ENCODE measurements around the gene SELENOF.

SELENOF gene

GRCh38 chr1:86846164-86846647, 67.7 kb downstream of the SELENOF start:
- no peak overlapping the region for H2AFZ ChIP-seq (ENCODE audit: low read length)
- no peak for TF ChIP-seq CTCF (IDR thresholded peaks at IDR 0.05; ENCODE audit: low read length)
- no peak for TF ChIP-seq EZH2 (IDR thresholded peaks at IDR 0.05; ENCODE audit: borderline replicate concordance, low read length)
- H3K4me1 ChIP-seq (ENCODE audit: insufficient read depth, low read length, severe bottlenecking): peaks cover 18% of the 10 kb centered on the region
- H3K9me3 ChIP-seq (ENCODE audit: low read length): no peaks in the 10 kb centered on the region
- H3K79me2 ChIP-seq (ENCODE audit: insufficient read depth, low read length): no peaks in the 10 kb centered on the region
- H3K4me3 ChIP-seq (ENCODE audit: low read depth, low read length, poor library complexity, severe bottlenecking): no peak overlapping the region
- no peaks in the 10 kb centered on the region for H3K9me2 ChIP-seq (ENCODE audit: low read depth, low read length)
- H3F3A ChIP-seq (ENCODE audit: insufficient read depth, low read length): no peaks in the 10 kb centered on the region
- no peak overlapping the region for H3K4me2 ChIP-seq (ENCODE audit: low read length)
- no peaks in the 10 kb centered on the region for H3K36me3 ChIP-seq (ENCODE audit: insufficient read depth, low read length)
- H3K27ac ChIP-seq (ENCODE audit: low read depth, low read length, poor library complexity, severe bottlenecking): no peak overlapping the region
- no peak overlapping the region for H3K9ac ChIP-seq (ENCODE audit: low read length)
- no peaks in the 10 kb centered on the region for H3K27me3 ChIP-seq (ENCODE audit: insufficient read depth, low read length)
- H4K20me1 ChIP-seq (ENCODE audit: insufficient read depth, low read length): no peaks in the 10 kb centered on the region

GRCh38 chr1:86845514-86845913, 68.4 kb downstream of the SELENOF start:
- no peaks in the 10 kb centered on the region for H3K9me3 ChIP-seq (ENCODE audit: low read length)
- TF ChIP-seq EZH2 (IDR thresholded peaks at IDR 0.05; ENCODE audit: borderline replicate concordance, low read length) (no peak), CTCF (IDR thresholded peaks at IDR 0.05; ENCODE audit: low read length) (no peak)
- no peak overlapping the region for H3K4me2 ChIP-seq (ENCODE audit: low read length)
- H3K27me3 ChIP-seq (ENCODE audit: insufficient read depth, low read length): no peaks in the 10 kb centered on the region
- no peaks in the 10 kb centered on the region for H3K79me2 ChIP-seq (ENCODE audit: insufficient read depth, low read length)
- no peaks in the 10 kb centered on the region for H3F3A ChIP-seq (ENCODE audit: insufficient read depth, low read length)
- H3K4me3 ChIP-seq (ENCODE audit: low read depth, low read length, poor library complexity, severe bottlenecking): no peak overlapping the region
- H3K4me1 ChIP-seq (ENCODE audit: insufficient read depth, low read length, severe bottlenecking): peaks cover 11% of the 10 kb centered on the region
- no peaks in the 10 kb centered on the region for H4K20me1 ChIP-seq (ENCODE audit: insufficient read depth, low read length)
- H3K27ac ChIP-seq (ENCODE audit: low read depth, low read length, poor library complexity, severe bottlenecking): no peak overlapping the region
- H3K36me3 ChIP-seq (ENCODE audit: insufficient read depth, low read length): no peaks in the 10 kb centered on the region
- H3K9ac ChIP-seq (ENCODE audit: low read length): no peak overlapping the region
- H2AFZ ChIP-seq (ENCODE audit: low read length): no peak overlapping the region
- no peaks in the 10 kb centered on the region for H3K9me2 ChIP-seq (ENCODE audit: low read depth, low read length)

- Histone ChIP-seq H2AFZ (ENCODE audit: low read length) (no peak overlapping the region), H3K4me3 (ENCODE audit: low read depth, low read length, poor library complexity, severe bottlenecking) (no peak overlapping the region), H4K20me1 (ENCODE audit: insufficient read depth, low read length) (no peaks in the 10 kb centered on the region), H3K79me2 (ENCODE audit: insufficient read depth, low read length) (no peaks in the 10 kb centered on the region), H3K9me3 (ENCODE audit: low read length) (no peaks in the 10 kb centered on the region), H3K9me2 (ENCODE audit: low read depth, low read length) (no peaks in the 10 kb centered on the region), H3F3A (ENCODE audit: insufficient read depth, low read length) (no peaks in the 10 kb centered on the region), H3K27ac (ENCODE audit: low read depth, low read length, poor library complexity, severe bottlenecking) (no peak overlapping the region), H3K4me2 (ENCODE audit: low read length) (no peak overlapping the region), H3K9ac (ENCODE audit: low read length) (no peak overlapping the region), H3K27me3 (ENCODE audit: insufficient read depth, low read length) (no peaks in the 10 kb centered on the region), H3K36me3 (ENCODE audit: insufficient read depth, low read length) (no peaks in the 10 kb centered on the region), H3K4me1 (ENCODE audit: insufficient read depth, low read length, severe bottlenecking) (no peaks in the 10 kb centered on the region)
- TF ChIP-seq EZH2 (IDR thresholded peaks at IDR 0.05; ENCODE audit: borderline replicate concordance, low read length) (no peak), CTCF (IDR thresholded peaks at IDR 0.05; ENCODE audit: low read length) (no peak)
Measured at GRCh38 chr1:86841116-86841515, 72.8 kb downstream of the SELENOF start.

All from OCI-LY1 (cell line).